ENCODE results near the gene NHSL1. TPM values are rescaled to one million over a fixed set of nuclear protein-coding genes. Genes with fewer than 3 reads are reported as not detected.

Gene NHSL1, protein sequence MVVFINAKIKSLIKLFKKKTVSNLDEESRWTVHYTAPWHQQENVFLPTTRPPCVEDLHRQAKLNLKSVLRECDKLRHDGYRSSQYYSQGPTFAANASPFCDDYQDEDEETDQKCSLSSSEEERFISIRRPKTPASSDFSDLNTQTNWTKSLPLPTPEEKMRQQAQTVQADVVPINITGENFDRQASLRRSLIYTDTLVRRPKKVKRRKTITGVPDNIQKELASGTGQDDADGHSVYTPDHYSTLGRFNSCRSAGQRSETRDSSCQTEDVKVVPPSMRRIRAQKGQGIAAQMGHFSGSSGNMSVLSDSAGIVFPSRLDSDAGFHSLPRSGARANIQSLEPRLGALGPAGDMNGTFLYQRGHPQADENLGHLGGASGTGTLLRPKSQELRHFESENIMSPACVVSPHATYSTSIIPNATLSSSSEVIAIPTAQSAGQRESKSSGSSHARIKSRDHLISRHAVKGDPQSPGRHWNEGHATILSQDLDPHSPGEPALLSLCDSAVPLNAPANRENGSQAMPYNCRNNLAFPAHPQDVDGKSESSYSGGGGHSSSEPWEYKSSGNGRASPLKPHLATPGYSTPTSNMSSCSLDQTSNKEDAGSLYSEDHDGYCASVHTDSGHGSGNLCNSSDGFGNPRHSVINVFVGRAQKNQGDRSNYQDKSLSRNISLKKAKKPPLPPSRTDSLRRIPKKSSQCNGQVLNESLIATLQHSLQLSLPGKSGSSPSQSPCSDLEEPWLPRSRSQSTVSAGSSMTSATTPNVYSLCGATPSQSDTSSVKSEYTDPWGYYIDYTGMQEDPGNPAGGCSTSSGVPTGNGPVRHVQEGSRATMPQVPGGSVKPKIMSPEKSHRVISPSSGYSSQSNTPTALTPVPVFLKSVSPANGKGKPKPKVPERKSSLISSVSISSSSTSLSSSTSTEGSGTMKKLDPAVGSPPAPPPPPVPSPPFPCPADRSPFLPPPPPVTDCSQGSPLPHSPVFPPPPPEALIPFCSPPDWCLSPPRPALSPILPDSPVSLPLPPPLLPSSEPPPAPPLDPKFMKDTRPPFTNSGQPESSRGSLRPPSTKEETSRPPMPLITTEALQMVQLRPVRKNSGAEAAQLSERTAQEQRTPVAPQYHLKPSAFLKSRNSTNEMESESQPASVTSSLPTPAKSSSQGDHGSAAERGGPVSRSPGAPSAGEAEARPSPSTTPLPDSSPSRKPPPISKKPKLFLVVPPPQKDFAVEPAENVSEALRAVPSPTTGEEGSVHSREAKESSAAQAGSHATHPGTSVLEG (N-terminal part only)
- total RNA-seq: under 1 TPM; 0.14 to 0.44 TPM

DNA sequence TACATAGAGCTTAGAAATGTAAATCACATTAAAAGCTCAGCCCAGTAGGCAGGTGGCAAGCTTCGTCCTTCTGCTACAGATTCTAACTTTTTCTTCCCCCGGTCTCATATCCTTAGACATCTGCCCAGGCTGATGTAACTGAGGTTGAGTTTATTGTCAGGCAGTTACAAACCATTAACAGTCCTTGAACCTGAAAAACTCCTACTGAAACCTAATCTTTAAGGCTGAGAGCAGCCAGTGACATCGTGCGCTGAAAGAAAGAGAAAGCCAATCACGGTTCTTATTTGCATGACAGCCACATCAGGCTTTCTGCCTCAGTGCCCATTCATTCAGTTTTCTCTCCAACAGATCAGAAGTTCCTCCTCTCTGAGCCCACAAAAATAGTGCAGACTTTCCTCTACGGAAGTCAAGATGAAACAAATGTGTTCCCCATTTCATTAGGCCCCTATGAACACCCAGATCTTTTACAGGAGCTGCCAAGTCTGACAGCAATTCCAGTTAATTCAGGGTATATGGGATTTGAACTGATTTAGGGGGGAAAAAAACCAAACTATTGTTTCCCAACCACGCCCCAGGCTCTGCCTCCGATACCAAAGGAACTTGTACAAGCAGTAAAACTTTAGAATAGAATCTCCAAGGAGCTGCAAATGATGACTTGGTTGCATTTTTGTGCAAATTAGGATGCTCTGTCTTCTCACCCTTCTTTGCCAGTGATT is at the start of gene NHSL1:
Gene NHSL1, minus strand, starts transcription at position 192 of the 716 bp plus-strand sequence. CDS start 204 bp downstream, outside the sequence.
- DNase-seq: no peak
- Mint-ChIP-seq H3K36me3 (no peaks in the 10 kb centered on the region), H3K4me1 (peaks cover 5% of the 10 kb centered on the region), H3K27ac (no peak within 1 kb of the TSS), H3K4me3 (no peak within 1 kb of the TSS), H3K9me3 (no peaks in the 10 kb centered on the region), H3K27me3 (peaks cover 22% of the 10 kb centered on the region)
- POLR2A ChIA-PET: no interaction called here
- no peak for ATAC-seq (ENCODE audit: low read depth)

DNA sequence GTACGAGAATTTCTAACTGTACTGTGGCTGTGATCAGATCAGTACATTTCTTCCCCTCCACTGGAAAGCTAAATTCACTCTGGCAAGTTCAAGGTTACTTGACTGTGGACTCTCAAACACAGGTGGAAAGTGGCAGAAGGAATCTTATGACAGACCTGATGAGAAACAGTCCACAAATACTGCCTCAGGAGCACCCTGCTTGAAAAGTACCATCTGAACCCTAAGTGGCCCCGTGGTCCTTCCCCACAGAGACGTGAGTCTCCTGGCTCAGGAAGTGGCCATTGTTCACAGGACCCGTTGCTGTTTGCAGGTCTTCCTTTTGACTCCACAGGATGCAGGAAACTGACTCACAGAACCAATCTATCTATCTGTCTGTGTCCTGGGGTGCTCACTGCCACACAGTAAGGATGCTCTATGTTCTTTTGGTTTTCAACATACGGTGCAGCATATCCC is 47.5 kb upstream of the NHSL1 start:
- peak; percentile 40 for DNase-seq

DNA sequence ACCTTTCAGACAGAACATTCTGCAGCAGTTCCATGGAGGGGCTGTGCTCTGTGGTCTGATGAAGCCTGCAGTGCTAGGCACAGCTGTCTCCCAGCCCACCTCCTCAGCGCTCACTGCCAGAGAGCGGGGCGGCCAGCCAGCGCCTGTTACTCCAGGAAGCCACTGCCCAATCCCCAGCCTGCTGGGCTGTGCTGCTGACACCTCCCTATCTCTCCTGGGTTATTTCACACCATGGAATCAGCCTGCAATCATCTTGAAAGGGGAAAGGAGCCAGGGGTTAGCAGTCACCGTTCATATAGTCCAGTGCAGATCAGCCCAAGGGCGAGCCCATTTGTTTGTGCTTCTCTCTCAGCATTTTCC is 46.3 kb upstream of the NHSL1 start:
- POLR2A ChIA-PET: no interaction called here
- Mint-ChIP-seq H3K27me3 (peaks cover 22% of the 10 kb centered on the region), H3K4me3 (no peak overlapping the region), H3K9me3 (no peaks in the 10 kb centered on the region), H3K4me1 (peaks cover 14% of the 10 kb centered on the region), H3K27ac (no peak overlapping the region), H3K36me3 (no peaks in the 10 kb centered on the region)
- DNase-seq: no peak
- no peak for ATAC-seq (ENCODE audit: low read depth)

More for the DNA sequence above, 47.5 kb upstream of the NHSL1 start:
- peak; percentile 98 for ATAC-seq (ENCODE audit: low read depth)
- POLR2A ChIA-PET: no interaction called here
- H3K36me3 Mint-ChIP-seq: no peaks in the 10 kb centered on the region
- no peak overlapping the region for H3K27ac Mint-ChIP-seq
- peaks cover 14% of the 10 kb centered on the region for H3K4me1 Mint-ChIP-seq
- H3K27me3 Mint-ChIP-seq: peaks cover 25% of the 10 kb centered on the region
- no peak overlapping the region for H3K4me3 Mint-ChIP-seq
- no peaks in the 10 kb centered on the region for H3K9me3 Mint-ChIP-seq

DNA sequence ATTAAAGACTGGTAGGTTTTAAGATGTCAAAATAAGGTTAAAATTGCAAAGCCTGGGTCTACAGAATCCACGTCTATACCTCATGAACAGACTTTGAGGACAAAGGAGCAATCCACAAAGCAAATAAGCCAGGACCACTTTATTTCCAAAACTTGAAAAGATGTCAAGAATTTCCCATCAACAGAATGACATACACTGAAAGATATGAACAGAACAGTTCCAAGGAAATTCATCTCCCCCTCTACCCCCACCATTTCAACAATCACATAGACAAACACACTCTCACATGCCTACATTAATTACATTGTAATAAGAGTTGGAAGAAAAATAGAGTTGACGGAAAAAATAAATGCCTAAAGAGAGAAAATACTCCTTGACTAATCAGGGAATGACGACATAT is 45.2 kb upstream of the NHSL1 start:
- Mint-ChIP-seq H3K36me3 (no peaks in the 10 kb centered on the region), H3K4me1 (peaks cover 14% of the 10 kb centered on the region), H3K27me3 (peaks cover 17% of the 10 kb centered on the region), H3K27ac (no peak overlapping the region), H3K4me3 (no peak overlapping the region), H3K9me3 (no peaks in the 10 kb centered on the region)
- DNase-seq: no peak
- POLR2A ChIA-PET: no interaction called here
- no peak for ATAC-seq (ENCODE audit: low read depth)

DNA sequence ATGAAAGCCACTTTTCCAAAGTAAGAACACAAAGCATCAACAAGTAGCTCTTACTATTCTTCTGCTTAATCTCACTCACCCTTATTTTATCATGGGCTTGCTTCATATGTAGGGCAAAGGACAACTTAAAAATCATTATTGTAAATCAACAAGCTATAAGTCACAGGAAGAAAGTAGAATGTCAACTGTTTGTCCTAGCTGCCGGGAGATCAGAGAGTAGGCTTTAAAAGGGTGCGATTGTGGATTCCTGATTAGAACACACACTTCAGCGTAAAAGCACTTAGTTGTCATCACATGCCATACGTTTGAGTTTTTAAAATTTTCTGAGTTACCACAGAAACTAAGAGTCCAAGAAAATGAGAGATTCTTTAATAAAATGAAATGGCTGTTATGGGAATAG is 44.4 kb upstream of the NHSL1 start:
- Mint-ChIP-seq H3K4me1 (peaks cover 14% of the 10 kb centered on the region), H3K4me3 (no peak overlapping the region)

DNA sequence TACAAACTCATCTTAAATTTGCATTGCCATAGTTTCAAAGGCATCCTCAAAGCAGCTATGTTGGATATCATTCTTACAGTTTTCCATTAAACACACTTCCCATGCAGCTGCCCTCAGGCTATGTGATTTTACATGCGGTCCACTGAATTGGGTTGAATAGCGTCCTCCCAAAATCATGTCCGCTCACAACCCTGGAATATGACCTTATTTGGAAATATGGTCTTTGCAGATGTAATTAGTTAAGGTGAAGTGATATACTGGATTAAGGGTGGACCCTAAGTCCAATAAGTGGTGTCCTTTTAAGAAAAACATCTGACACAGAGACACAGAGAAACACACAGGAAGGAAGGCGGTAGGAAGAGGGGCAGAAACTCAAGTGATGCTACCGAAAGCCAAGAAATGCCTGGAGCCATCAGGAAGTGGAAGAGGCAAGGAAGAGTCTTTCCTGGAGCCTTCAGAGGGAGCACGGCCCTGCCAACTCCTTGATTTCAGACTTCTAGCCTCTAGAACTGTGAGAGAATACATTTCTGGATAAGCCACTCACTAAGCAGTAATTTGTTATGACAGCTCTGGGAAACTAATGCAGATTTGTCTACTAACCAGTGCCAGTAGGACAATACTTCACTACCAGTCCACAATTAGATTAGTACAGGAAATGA is 42.7 kb upstream of the NHSL1 start:
- no peak overlapping the region for H3K27ac Mint-ChIP-seq
- no peak overlapping the region for H3K4me3 Mint-ChIP-seq
- POLR2A ChIA-PET: no interaction called here
- H3K36me3 Mint-ChIP-seq: no peaks in the 10 kb centered on the region
- no peak for ATAC-seq (ENCODE audit: low read depth)
- peaks cover 12% of the 10 kb centered on the region for H3K4me1 Mint-ChIP-seq
- no peaks in the 10 kb centered on the region for H3K9me3 Mint-ChIP-seq
- DNase-seq: no peak
- H3K27me3 Mint-ChIP-seq: peaks cover 26% of the 10 kb centered on the region

More for the DNA sequence above, 44.4 kb upstream of the NHSL1 start:
- Mint-ChIP-seq H3K9me3 (no peaks in the 10 kb centered on the region), H3K27ac (no peak overlapping the region), H3K27me3 (peaks cover 17% of the 10 kb centered on the region), H3K36me3 (no peaks in the 10 kb centered on the region)
- no peak for DNase-seq
- ATAC-seq (ENCODE audit: low read depth): no peak
- POLR2A ChIA-PET: no interaction called here

DNA sequence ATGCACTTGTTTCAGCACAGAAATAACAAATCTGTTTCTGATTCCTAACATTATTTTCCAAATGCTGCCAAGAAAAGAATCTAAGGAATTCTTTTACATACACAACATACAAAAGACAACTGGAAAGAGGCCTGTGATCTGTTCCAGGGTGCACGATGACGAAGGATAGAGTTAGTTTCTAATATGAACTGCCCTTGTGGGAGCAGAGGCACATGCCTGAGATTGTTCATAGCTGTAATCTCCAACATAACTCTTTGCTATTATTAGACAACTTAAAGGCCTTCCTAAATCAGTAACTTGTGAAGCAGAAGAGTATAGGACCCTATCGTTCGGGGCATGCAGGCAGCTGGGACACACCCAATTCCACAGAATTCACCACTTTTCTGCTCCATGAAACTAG is 41.2 kb upstream of the NHSL1 start:
- H3K36me3 Mint-ChIP-seq: no peaks in the 10 kb centered on the region
- H3K4me1 Mint-ChIP-seq: peaks cover 6% of the 10 kb centered on the region
- no peak for ATAC-seq (ENCODE audit: low read depth)
- peaks cover 31% of the 10 kb centered on the region for H3K27me3 Mint-ChIP-seq
- POLR2A ChIA-PET: no interaction called here
- no peak overlapping the region for H3K4me3 Mint-ChIP-seq
- no peaks in the 10 kb centered on the region for H3K9me3 Mint-ChIP-seq
- no peak overlapping the region for H3K27ac Mint-ChIP-seq
- DNase-seq: no peak

DNA sequence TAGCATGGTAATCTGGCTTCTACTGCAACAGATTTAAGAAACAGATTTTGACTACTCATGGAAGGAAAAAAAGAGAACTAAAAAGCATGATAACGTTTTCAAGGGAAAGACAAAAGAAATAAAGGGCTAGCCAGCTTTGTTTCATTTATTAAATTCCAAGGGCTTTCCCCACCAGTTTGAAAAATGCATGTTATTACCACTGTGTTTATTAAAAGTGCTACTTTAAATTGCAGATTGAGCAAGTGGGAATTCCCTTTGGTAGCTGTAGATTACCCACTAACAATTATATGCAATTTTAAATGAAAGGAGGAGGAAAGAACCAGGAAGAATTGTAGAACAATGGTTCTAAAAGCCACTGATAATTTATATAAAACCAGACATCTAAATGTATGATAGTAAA is 40.6 kb upstream of the NHSL1 start:
- ATAC-seq (ENCODE audit: low read depth): no peak
- DNase-seq: no peak
- Mint-ChIP-seq H3K27ac (no peak overlapping the region), H3K4me1 (peaks cover 6% of the 10 kb centered on the region), H3K9me3 (no peaks in the 10 kb centered on the region), H3K27me3 (peaks cover 31% of the 10 kb centered on the region), H3K4me3 (no peak overlapping the region), H3K36me3 (no peaks in the 10 kb centered on the region)
- POLR2A ChIA-PET: no interaction called here

DNA sequence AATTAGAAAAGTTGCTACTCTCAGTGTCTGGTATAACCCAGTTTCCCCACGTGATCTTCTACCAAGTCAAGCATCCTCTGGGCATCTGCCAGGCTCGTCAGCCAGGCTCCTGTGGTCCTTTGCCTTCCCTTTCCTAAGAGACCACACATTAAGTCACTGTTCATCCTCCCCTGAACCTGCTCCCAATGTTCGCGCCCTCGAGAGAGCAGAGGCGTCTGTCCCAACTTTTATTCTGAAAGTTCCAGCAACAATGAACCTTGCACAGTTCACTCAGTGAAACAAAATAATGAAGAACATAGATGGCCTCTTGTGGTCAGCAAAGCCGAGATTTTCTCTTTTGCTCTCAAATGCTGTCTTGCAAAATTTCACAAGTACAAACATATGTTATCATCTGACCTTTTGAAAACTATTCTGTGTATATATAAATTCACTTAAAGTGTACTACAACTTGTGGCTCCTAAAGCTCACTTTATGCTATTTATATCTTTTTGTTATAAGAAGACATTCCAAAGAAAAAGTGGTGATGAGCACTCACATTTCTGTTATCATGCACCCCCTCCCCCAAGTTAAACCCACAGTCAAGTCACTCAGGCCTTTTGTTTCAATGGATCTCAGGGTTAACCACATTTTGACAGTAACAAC is 39.2 kb upstream of the NHSL1 start:
- DNase-seq: no peak
- ATAC-seq (ENCODE audit: low read depth): no peak
- no peaks in the 10 kb centered on the region for H3K36me3 Mint-ChIP-seq
- H3K9me3 Mint-ChIP-seq: no peaks in the 10 kb centered on the region
- no peak overlapping the region for H3K4me3 Mint-ChIP-seq
- H3K4me1 Mint-ChIP-seq: peaks cover 5% of the 10 kb centered on the region
- POLR2A ChIA-PET: no interaction called here
- no peak overlapping the region for H3K27ac Mint-ChIP-seq
- H3K27me3 Mint-ChIP-seq: peaks cover 27% of the 10 kb centered on the region

DNA sequence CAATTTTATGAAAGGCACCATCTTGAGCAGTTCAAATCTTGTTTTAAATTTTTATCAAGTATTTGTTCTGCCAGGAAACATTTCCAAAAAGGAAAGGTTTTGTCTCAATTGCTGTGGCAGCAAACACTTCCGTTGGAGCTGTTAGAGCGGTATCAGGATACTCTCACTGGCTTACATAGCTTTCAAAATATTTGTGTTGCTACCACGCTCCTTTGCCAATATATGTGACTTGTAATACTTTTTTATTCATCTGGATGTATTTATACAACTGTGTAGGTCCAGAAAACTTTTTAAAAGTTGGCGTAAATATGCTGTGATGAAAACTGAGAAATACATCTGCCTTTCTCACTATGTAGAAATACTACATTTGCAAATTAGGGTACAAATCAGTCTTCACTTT is 37.8 kb upstream of the NHSL1 start:
- DNase-seq: no peak
- no peak for ATAC-seq (ENCODE audit: low read depth)
- no peaks in the 10 kb centered on the region for H3K4me1 Mint-ChIP-seq
- no peak overlapping the region for H3K27ac Mint-ChIP-seq
- no peaks in the 10 kb centered on the region for H3K9me3 Mint-ChIP-seq
- POLR2A ChIA-PET: no interaction called here
- no peak overlapping the region for H3K4me3 Mint-ChIP-seq
- no peaks in the 10 kb centered on the region for H3K36me3 Mint-ChIP-seq
- peaks cover 25% of the 10 kb centered on the region for H3K27me3 Mint-ChIP-seq

DNA sequence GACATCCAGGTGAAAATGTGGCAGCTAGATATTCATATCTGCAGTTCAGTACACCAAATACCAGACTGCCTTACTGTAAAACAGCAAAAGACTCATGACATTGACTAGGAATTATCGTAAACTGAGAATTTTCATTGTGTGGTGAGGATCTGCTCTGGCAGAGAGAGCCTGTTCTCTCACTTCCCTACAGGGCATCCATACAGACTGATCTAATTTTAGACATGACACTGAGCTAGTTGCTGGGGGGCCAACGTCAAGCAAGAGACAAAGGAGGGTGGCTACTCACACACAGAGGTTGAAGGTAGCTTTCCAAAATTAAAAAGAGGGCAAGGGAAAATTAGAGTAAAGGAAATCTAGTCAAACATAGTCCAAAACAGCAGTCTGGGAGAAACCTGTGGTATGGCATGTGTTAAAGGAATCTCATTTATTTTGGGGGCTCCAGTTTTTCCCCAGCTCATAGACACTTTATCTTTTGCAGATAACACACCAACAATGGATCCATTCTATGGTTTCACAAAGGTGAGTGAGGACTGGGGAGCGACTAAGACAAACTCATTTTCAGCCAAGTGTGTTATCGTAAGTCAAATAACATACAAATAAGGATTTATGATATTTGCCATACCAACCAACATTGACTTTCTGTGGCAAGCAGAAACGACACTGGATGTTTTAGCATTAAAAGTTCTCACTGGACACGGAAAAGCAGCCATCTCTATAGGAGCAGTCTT is 36.6 kb upstream of the NHSL1 start:
- DNase-seq: no peak
- Mint-ChIP-seq H3K9me3 (no peaks in the 10 kb centered on the region), H3K4me1 (no peaks in the 10 kb centered on the region), H3K27ac (no peak overlapping the region), H3K36me3 (no peaks in the 10 kb centered on the region), H3K27me3 (peaks cover 34% of the 10 kb centered on the region), H3K4me3 (no peak overlapping the region)
- POLR2A ChIA-PET: no interaction called here
- ATAC-seq (ENCODE audit: low read depth): no peak

DNA sequence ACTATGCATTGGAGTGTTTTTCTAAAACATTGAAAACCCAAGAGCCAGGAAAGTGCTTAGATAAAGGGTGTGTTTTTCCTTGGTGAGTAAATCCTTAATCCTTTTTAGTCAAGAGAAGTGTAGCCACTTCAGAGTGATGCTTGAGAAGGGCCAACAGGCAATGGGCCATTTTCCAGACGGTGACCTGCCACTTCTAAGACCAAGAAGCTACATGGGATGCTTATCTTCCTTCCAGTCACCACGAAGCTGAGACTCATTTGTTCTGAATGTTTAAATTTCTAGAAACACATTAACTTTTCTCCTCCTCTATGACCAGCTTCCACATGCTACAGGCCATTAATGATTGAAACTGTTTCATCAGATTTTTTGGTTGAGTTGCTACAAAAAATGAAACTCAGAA is 34.4 kb upstream of the NHSL1 start:
- no peaks in the 10 kb centered on the region for H3K4me1 Mint-ChIP-seq
- POLR2A ChIA-PET: no interaction called here
- DNase-seq (no peak), ATAC-seq (ENCODE audit: low read depth) (no peak)
- peaks cover 41% of the 10 kb centered on the region for H3K27me3 Mint-ChIP-seq
- no peak overlapping the region for H3K27ac Mint-ChIP-seq
- no peaks in the 10 kb centered on the region for H3K36me3 Mint-ChIP-seq
- no peaks in the 10 kb centered on the region for H3K9me3 Mint-ChIP-seq
- no peak overlapping the region for H3K4me3 Mint-ChIP-seq
